ENCODE data around the gene ANAPC13.

DNA sequence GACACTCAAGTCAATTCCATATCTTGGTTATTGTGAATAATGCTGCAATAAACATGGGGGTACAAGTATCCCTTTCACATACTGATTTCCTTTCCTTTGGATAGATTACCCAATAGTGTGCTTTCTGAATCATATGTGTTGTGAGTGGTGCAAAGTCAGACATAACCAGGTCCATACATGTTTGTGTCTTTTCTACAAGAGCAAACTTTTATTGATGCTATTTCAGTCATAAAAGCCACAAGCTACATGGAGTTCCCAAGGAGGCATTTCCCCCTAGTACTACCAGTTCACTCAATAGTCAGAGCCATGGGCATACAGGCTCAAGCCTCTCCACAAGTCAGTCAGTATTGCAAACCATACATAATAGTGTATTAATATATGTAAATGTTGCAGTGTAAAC lies 10.2 kb upstream of the ANAPC13 start:
- TF ChIP-seq, protein P1, sequence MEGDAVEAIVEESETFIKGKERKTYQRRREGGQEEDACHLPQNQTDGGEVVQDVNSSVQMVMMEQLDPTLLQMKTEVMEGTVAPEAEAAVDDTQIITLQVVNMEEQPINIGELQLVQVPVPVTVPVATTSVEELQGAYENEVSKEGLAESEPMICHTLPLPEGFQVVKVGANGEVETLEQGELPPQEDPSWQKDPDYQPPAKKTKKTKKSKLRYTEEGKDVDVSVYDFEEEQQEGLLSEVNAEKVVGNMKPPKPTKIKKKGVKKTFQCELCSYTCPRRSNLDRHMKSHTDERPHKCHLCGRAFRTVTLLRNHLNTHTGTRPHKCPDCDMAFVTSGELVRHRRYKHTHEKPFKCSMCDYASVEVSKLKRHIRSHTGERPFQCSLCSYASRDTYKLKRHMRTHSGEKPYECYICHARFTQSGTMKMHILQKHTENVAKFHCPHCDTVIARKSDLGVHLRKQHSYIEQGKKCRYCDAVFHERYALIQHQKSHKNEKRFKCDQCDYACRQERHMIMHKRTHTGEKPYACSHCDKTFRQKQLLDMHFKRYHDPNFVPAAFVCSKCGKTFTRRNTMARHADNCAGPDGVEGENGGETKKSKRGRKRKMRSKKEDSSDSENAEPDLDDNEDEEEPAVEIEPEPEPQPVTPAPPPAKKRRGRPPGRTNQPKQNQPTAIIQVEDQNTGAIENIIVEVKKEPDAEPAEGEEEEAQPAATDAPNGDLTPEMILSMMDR (IDR thresholded peaks at IDR 0.05): no peak
- TF ChIP-seq SIN3A (IDR thresholded peaks at IDR 0.05; ENCODE audit: borderline replicate concordance, insufficient read depth, low read depth, low read length): no peak
